Measurements from ENCODE around the gene ZNF30.
"Not testable (repeated sequence)": the region's sequence is repeated elsewhere in the genome, so short reads cannot be mapped to it uniquely, and the experiment has no call there.

DNA sequence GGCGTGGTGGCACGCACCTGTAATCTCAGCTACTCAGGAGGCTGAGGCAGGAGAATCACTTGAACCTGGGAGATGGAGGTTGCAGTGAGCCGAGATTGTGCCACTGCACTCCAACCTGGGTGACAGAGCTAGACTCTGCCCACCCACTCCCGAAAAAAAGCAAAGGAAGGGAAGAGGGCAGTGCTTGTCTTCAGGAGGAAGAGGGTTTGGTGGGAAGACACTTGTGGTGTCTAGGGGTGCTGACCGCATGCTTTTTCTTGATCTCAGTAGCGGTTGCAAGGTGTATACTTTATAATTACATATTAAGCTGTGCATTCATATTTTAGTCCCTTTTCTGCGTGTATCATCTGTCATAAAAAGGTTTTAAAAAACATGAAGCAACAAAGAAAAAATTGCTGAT, 65.9 kb downstream of the ZNF30 start:
- TF ChIP-seq ZFP41 (tag by site-specific recombination; IDR thresholded peaks at IDR 0.05; ENCODE audit: borderline replicate concordance); ZNF341 (tag by site-specific recombination; IDR thresholded peaks at IDR 0.05; ENCODE audit: low read depth); CTCF (tag by site-specific recombination; IDR thresholded peaks at IDR 0.05); TCF7L2 (IDR thresholded peaks at IDR 0.05; ENCODE audit: borderline replicate concordance, low read depth, low read length): not testable (repeated sequence)
